Activated CD8-positive, alpha-beta memory T cell treated with anti-CD3 and anti-CD28 coated beads for 4 hours (primary cell): ENCODE results near the gene CLDN1.

ENCODE experiments used
- DNase-seq, 2 donors: peaks; one replicate each; pipeline ENCODE4 v3.0.0-alpha.2; 2020; ENCODE audit warnings: low read depth in 2 of 2

The CLDN1 gene

GRCh38 chr3:190321789-190322603 is at the start of gene CLDN1:
Gene CLDN1 (minus strand): TSS chr3:190322446. CDS start chr3:190322206, 240 bp downstream.
- peak; percentile 33 to 41 for DNase-seq

DNA sequence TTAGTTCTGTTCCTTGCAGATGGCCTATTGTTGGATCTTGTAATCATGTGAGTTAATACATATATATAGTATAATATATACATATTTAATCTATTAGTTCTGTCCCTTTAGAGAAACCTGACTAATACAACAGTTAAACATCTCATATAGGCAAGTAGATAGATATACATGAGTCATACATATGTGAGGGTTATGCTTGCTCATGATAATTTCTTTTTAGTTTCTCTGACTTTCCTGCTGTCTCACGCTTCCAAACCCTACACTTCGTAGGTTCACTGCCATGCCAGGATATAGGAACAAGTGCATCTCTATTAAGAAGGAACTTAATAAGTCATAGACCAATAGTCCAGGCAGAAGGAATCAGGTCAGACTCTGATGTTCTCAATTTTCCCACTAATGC is 48.9 kb upstream of the CLDN1 start:
- DNase-seq, result no peak

DNA sequence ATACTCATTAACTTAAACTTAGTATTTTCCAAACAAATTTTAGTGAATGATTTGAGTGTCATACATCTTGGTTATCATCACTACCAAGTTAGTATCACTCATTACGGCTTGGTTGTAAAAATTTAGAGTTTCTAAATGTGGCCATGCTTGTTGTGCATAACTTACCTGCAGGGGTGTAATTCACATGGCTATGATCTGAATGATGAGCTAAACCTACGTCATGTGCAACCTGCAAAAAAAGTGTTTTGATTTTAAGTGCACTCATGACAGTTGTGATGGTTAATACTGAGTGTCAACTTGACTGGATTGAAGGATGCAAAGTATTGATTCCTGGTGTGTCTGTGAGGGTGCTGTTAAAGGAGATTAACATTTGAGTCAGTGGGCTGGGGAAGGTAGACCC is 48.1 kb upstream of the CLDN1 start:
- DNase-seq, result no peak

DNA sequence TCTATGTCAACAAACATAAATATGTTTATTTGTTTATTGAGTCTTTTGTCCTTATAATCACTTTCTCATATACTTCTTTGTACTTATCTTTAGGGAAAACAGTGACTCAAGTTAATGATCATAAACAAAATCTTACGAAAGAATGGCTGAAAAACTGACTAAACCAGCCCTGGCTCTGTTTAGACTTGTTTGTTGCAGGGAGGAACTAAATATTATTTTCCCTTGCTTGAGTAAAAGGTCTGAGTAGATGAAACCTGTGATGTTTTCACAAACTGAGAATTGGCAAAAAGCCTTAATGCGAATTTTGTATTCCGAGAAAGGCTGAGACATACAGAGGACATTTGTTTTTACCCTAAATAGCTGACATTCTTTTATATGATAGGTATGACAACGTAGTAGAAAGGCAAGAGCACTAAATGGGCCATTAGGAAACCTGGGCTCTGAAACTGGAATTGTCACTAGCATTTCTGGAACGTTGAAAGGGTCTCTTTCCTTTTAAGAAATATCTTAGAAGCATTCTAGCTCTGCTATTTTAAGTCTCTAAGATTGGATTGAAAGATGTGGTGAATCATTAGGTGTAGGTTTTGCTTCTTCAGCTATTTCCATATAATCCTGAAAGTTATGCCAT is 47.5 kb upstream of the CLDN1 start:
- no peak for DNase-seq

DNA sequence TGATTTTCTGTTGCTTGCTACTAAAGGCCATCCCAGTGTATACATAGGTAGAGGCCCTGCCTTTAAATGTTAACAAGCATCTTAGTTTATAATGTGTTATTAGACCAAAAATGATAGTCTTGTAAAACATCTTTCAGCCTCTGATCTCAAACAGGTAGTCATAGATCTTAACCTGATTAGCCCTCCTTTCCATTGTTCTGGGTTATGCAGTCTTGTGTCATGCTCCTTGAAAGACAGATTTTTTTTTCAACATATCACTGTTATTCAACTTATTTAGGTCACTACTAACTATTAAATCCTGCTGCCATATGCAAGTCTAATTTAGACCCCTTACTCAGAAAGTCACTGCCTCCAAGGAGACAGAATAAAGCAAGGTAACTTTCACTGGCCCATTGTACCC is 46.6 kb upstream of the CLDN1 start:
- DNase-seq, result no peak

GRCh38 chr3:190366133-190366532 is 43.9 kb upstream of the CLDN1 start:
- DNase-seq, result no peak

DNA sequence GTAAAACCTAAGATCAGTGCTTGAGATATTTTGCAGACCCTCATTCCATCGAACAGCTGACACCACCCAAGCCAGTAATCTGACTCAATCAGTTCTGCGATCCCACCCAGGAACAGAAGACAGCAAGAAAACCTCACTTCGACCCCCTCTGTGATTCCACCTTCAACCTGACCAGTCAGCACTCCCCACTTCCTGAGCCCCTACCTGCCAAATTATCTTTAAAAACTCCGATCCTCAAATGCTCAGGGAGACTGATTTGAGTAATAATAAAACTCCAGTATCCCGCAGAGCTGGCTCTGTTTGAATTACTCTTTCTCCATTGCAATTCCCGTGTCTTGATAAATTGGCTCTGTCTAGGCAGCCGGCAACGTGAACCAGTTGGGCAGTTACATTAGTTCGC is 40.0 kb upstream of the CLDN1 start:
- DNase-seq, result no peak

- no peak for DNase-seq
Observed at GRCh38 chr3:190361791-190362190, 39.5 kb upstream of the CLDN1 start.

- DNase-seq, result no peak
Observed at GRCh38 chr3:190360228-190360627, 38.0 kb upstream of the CLDN1 start.

- DNase-seq, result no peak
Observed at GRCh38 chr3:190359813-190360212, 37.6 kb upstream of the CLDN1 start.

GRCh38 chr3:190357468-190357867 is 35.2 kb upstream of the CLDN1 start:
- no peak for DNase-seq

DNA sequence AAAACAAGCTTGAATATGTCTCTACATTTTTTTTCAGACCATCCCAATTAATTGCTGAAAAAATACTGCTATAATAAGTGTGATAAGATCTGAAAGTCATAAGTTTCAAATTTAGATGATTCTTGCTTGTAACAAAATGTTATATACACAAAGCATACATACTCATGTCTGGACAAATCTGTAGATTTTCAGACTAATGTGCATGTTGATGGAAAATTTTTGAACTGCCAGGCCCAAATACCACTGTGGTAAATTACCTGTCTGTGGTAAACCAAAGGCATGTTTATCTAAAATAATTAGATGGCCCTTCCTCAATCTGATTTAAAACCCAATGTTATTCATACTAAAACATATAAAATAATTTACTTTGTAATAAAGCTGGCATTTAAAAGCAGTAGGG is 34.0 kb upstream of the CLDN1 start:
- DNase-seq, result no peak

- no peak for DNase-seq
Observed at GRCh38 chr3:190352861-190353457, 30.7 kb upstream of the CLDN1 start.

GRCh38 chr3:190346541-190346940 is 24.3 kb upstream of the CLDN1 start:
- no peak for DNase-seq

DNA sequence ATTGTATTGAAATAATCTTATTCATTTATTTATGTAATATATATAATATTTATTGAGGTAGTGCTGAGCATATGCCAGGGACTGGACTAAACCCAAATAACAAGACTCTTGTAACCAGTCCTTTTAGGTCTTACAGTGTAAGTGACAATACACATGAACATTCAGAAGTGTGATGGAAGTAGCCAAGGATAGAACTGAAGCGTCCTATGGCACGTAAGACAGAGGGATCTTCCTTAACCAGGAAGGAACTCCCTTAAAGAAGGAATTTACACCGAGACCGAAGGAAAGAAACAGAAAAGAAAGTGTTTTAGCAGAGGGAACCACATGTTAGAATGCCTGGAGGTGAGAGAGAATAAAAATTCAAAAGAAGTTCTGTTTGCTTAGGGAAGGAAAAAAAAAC is 23.6 kb upstream of the CLDN1 start:
- DNase-seq, result no peak

DNA sequence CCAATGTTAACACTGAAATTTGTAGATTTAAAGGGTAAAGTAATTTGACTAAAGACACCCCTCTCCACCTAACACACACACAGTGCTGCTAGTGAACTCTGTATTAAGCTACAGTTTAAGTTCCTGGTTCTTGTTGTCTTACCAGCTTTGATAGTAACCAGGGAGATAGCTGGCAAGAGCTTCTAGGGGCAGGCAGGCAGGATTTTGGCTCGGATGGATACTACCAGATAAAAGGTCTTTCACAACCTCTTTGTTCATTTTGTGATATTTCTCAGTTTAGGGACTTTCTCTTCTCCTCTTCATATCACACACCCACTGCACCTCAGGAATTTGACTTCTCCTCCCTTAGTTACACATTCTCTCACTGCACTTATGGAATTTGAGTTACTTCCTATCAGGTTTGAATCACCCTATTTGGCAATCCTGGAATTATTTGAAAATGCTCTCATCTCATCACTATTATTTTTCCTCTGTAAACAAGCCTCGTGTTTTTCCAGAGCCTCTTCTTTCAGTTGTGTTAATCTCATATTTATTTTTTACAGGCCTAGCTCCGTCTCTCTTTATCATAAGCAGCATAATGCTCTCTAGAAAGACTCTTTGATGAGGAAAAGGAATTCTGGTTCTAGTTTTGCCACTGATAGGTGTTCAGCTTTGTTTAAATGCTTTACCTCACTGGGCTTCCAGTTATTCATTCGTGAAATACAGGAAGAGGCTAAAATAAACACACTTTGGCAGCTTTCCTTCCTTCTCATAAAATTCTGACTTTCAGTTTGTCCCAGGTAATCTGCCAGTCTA is 23.0 kb upstream of the CLDN1 start:
- no peak for DNase-seq

DNA sequence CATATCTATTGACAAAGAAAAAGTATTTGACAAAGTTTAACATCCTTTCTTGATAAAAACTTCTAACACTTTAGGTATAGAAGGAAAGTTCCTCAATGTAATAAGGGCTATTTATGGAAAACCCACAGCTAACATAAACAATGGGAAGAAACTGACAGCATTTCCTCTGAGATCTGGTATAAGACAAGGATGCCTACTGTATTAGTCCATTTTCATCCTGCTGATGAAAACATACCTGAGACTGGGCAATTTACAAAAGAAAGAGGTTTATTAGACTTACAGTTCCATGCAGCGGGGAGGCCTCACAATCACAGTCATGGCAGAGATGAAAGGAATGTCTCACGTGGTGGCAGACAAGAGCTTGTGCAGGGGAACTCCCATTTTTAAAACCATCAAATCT is 17.8 kb upstream of the CLDN1 start:
- DNase-seq, result no peak

GRCh38 chr3:190339130-190339529 is 16.9 kb upstream of the CLDN1 start:
- no peak for DNase-seq

GRCh38 chr3:190338717-190339116 is 16.5 kb upstream of the CLDN1 start:
- no peak for DNase-seq

- no peak for DNase-seq
Observed at GRCh38 chr3:190337301-190337700, 15.1 kb upstream of the CLDN1 start.

DNA sequence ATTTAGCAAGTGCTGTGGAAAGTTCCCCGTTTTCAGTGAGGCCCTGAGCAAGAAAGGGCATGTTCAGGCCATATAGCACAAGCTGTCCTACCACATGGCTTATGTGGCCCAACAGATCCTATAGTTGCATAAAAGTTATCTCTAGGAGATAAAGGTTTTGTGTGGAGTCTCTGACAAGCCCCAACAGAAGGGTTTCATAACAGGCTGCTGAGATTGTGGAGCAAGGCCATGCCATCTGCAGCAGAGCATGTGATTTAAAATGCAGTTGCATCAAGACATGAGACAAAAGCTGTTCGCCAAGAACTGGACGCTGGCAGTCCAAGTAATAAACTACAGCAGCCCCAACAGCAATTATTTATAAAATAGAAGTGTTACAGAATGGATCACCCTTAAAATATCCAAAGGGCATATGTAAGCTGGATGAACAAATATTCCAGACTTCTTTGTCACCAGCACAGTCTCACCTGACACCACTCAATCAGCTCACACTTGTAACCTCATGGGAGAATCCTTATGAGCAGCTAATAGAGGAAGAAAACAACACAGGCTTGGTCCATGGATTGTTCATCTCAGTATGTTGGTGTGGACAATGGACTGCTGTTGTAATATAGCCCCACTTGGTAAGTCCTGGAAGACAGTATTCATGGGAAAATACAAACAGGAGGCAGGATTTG is 14.4 kb upstream of the CLDN1 start:
- DNase-seq, result no peak

- no peak for DNase-seq
Observed at GRCh38 chr3:190333961-190334360, 11.7 kb upstream of the CLDN1 start.
